Measurements from ENCODE around the gene PROM2. TPM values are rescaled to one million over a fixed set of nuclear protein-coding genes. Genes with fewer than 3 reads are reported as not detected.

The PROM2 gene
- total RNA-seq, 2 experiments from 2014 or later: 0.82 TPM; not detected in 1

GRCh38 chr2:95272781-95273180 is 1.5 kb upstream of the PROM2 start:
- H3K36me3 Mint-ChIP-seq: no peaks in the 10 kb centered on the region
- DNase-seq (no peak), ATAC-seq (no peak)
- no peaks in the 10 kb centered on the region for H3K27me3 Mint-ChIP-seq
- H3K9me3 Mint-ChIP-seq (ENCODE audit: low read depth): no peaks in the 10 kb centered on the region
- CTCF ChIA-PET: no interaction called here
- H3K4me1 Mint-ChIP-seq: no peaks in the 10 kb centered on the region
- H3K4me3 Mint-ChIP-seq: no peak overlapping the region
- H3K27ac Mint-ChIP-seq: no peak overlapping the region

GRCh38 chr2:95273566-95274290 is 521 bp upstream of the PROM2 start:
- no peak overlapping the region for H3K4me3 Mint-ChIP-seq
- H3K36me3 Mint-ChIP-seq: no peaks in the 10 kb centered on the region
- no peak for ATAC-seq
- H3K27me3 Mint-ChIP-seq: no peaks in the 10 kb centered on the region
- no peaks in the 10 kb centered on the region for H3K4me1 Mint-ChIP-seq
- no peak overlapping the region for H3K27ac Mint-ChIP-seq
- no peaks in the 10 kb centered on the region for H3K9me3 Mint-ChIP-seq (ENCODE audit: low read depth)
- no peak for DNase-seq
- CTCF ChIA-PET: no interaction called here

- CTCF ChIA-PET: no interaction called here
These were observed 884 bp downstream of the PROM2 start for GRCh38 chr2:95275151-95275515.

GRCh38 chr2:95275601-95276243 is 1.5 kb downstream of the PROM2 start:
- CTCF ChIA-PET: no interaction called here
- Mint-ChIP-seq H3K27me3 (no peaks in the 10 kb centered on the region), H3K27ac (no peak overlapping the region), H3K9me3 (ENCODE audit: low read depth) (no peaks in the 10 kb centered on the region), H3K36me3 (no peaks in the 10 kb centered on the region), H3K4me1 (no peaks in the 10 kb centered on the region), H3K4me3 (no peak overlapping the region)
- DNase-seq (no peak), ATAC-seq (no peak)

More at GRCh38 chr2:95275151-95275515, 884 bp downstream of the PROM2 start:
- Mint-ChIP-seq H3K27me3 (no peaks in the 10 kb centered on the region), H3K9me3 (ENCODE audit: low read depth) (no peaks in the 10 kb centered on the region), H3K4me3 (no peak overlapping the region), H3K27ac (no peak overlapping the region), H3K4me1 (no peaks in the 10 kb centered on the region), H3K36me3 (no peaks in the 10 kb centered on the region)
- DNase-seq: no peak
- ATAC-seq: no peak

GRCh38 chr2:95276244-95276887 is 2.1 kb downstream of the PROM2 start:
- DNase-seq (no peak), ATAC-seq (no peak)
- Mint-ChIP-seq H3K4me1 (no peaks in the 10 kb centered on the region), H3K27me3 (no peaks in the 10 kb centered on the region), H3K4me3 (no peak overlapping the region), H3K27ac (no peak overlapping the region), H3K36me3 (no peaks in the 10 kb centered on the region), H3K9me3 (ENCODE audit: low read depth) (no peaks in the 10 kb centered on the region)
- CTCF ChIA-PET: no interaction called here

- Mint-ChIP-seq H3K36me3 (no peaks in the 10 kb centered on the region), H3K4me3 (no peak overlapping the region), H3K9me3 (ENCODE audit: low read depth) (no peaks in the 10 kb centered on the region), H3K27ac (no peak overlapping the region), H3K27me3 (no peaks in the 10 kb centered on the region), H3K4me1 (no peaks in the 10 kb centered on the region)
- CTCF ChIA-PET: no interaction called here
- DNase-seq (no peak), ATAC-seq (no peak)
These were observed 2.6 kb downstream of the PROM2 start for GRCh38 chr2:95276888-95277245.

GRCh38 chr2:95277246-95277906 is 3.1 kb downstream of the PROM2 start:
- CTCF ChIA-PET: no interaction called here
- no peaks in the 10 kb centered on the region for H3K27me3 Mint-ChIP-seq
- DNase-seq: no peak
- H3K9me3 Mint-ChIP-seq (ENCODE audit: low read depth): no peaks in the 10 kb centered on the region
- no peak overlapping the region for H3K27ac Mint-ChIP-seq
- ATAC-seq: no peak
- H3K4me1 Mint-ChIP-seq: no peaks in the 10 kb centered on the region
- H3K4me3 Mint-ChIP-seq: no peak overlapping the region
- H3K36me3 Mint-ChIP-seq: no peaks in the 10 kb centered on the region

GRCh38 chr2:95278051-95278471 is 3.8 kb downstream of the PROM2 start:
- Mint-ChIP-seq H3K27me3 (no peaks in the 10 kb centered on the region), H3K36me3 (no peaks in the 10 kb centered on the region), H3K4me1 (no peaks in the 10 kb centered on the region), H3K27ac (no peak overlapping the region), H3K4me3 (no peak overlapping the region), H3K9me3 (ENCODE audit: low read depth) (no peaks in the 10 kb centered on the region)
- no peak for DNase-seq
- CTCF ChIA-PET: no interaction called here
- no peak for ATAC-seq

GRCh38 chr2:95278637-95279225 is 4.5 kb downstream of the PROM2 start:
- DNase-seq (no peak), ATAC-seq (no peak)
- CTCF ChIA-PET: no interaction called here
- H3K9me3 Mint-ChIP-seq (ENCODE audit: low read depth): no peaks in the 10 kb centered on the region
- H3K27me3 Mint-ChIP-seq: no peaks in the 10 kb centered on the region
- H3K36me3 Mint-ChIP-seq: no peaks in the 10 kb centered on the region
- no peak overlapping the region for H3K4me3 Mint-ChIP-seq
- no peak overlapping the region for H3K27ac Mint-ChIP-seq
- H3K4me1 Mint-ChIP-seq: no peaks in the 10 kb centered on the region

- CTCF ChIA-PET: no interaction called here
- Mint-ChIP-seq H3K9me3 (ENCODE audit: low read depth) (no peaks in the 10 kb centered on the region), H3K36me3 (no peaks in the 10 kb centered on the region), H3K4me1 (no peaks in the 10 kb centered on the region), H3K27me3 (no peaks in the 10 kb centered on the region), H3K27ac (no peak overlapping the region), H3K4me3 (no peak overlapping the region)
- DNase-seq (no peak), ATAC-seq (no peak)
These were observed 5.3 kb downstream of the PROM2 start for GRCh38 chr2:95279435-95280035.

- H3K27ac Mint-ChIP-seq: no peak overlapping the region
- no peaks in the 10 kb centered on the region for H3K27me3 Mint-ChIP-seq
- H3K4me1 Mint-ChIP-seq: no peaks in the 10 kb centered on the region
- no peak for ATAC-seq
- no peaks in the 10 kb centered on the region for H3K9me3 Mint-ChIP-seq (ENCODE audit: low read depth)
- H3K36me3 Mint-ChIP-seq: no peaks in the 10 kb centered on the region
- no peak for DNase-seq
- no peak overlapping the region for H3K4me3 Mint-ChIP-seq
- CTCF ChIA-PET: no interaction called here
These were observed 6.8 kb downstream of the PROM2 start for GRCh38 chr2:95281071-95281470.

GRCh38 chr2:95281786-95282185 is 7.5 kb downstream of the PROM2 start:
- Mint-ChIP-seq H3K36me3 (no peaks in the 10 kb centered on the region), H3K27me3 (no peaks in the 10 kb centered on the region), H3K27ac (no peak overlapping the region), H3K4me1 (no peaks in the 10 kb centered on the region), H3K9me3 (ENCODE audit: low read depth) (no peaks in the 10 kb centered on the region), H3K4me3 (no peak overlapping the region)
- CTCF ChIA-PET: no interaction called here
- ATAC-seq (no peak), DNase-seq (no peak)

GRCh38 chr2:95282458-95282857 is 8.2 kb downstream of the PROM2 start:
- CTCF ChIA-PET: no interaction called here
- Mint-ChIP-seq H3K27ac (no peak overlapping the region), H3K4me1 (no peaks in the 10 kb centered on the region), H3K36me3 (no peaks in the 10 kb centered on the region), H3K27me3 (no peaks in the 10 kb centered on the region), H3K9me3 (ENCODE audit: low read depth) (no peaks in the 10 kb centered on the region), H3K4me3 (no peak overlapping the region)
- no peak for ATAC-seq
- DNase-seq: no peak

Data from activated CD8-positive, alpha-beta memory T cell treated with anti-CD3 and anti-CD28 coated beads, Interleukin-2, amount 10 ng/mL, durations not matched to agents 7 days and 5 days (primary cell).